ENCODE results near the gene ARHGAP27. TPM values are rescaled to one million over a fixed set of nuclear protein-coding genes. Genes with fewer than 3 reads are reported as not detected.
"Not testable (repeated sequence)": the region's sequence is repeated elsewhere in the genome, so short reads cannot be mapped to it uniquely, and the experiment has no call there.

The ARHGAP27 gene
- polyA plus RNA-seq, 1 donor (not counting 4 experiments of a cell fraction or from before 2014, with no cell fraction given): 14.4 TPM

DNA sequence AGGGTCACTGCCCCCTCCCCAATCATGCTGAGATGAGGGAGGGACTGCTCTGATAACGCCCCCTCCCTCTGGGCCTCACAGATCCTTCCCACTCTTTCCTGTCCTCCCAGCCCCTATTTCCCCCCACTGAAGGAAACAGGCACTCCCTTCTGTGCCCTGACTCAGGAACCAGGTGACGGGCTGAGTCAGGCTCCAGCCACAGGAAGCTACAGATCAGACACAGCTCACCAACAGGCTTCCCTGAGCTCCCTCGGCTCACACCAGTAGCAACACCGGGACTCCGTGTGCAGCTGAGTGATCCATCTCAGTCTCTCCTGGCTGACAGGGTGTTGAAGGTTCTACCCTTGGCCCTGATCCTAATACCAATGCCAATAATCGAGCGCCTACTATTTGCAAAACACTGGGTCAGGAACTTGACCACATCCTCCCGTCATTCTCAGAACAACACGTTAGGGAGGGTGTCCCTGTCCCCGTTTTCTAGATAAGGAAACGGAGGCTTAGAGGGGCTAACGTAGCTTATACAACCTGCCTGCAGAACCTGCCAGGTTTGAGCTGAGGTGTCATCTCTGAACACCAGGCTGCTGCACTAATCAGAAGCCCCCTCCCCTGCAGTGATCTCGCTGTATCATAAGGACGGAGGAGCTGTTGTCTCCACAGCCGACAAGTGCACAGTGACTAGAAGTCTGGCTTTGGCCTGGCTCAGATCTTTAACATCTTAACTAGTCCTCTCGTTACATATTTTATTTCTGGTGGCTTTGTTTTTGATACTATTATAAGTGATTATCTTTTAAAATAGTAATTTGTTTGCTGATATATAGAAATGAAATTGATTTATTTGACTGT, 13.5 kb upstream of the ARHGAP27 start:
- DNase-seq (ENCODE audit: low read depth, low spot score); H4K20me1 ChIP-seq (ENCODE audit: control insufficient read depth, extremely low read depth, insufficient read depth, low read length); dilution Hi-C loops (cut with MboI; ENCODE audit: extremely low pct_ligation_motif_present, low sequenced_read_pairs); H2AFZ ChIP-seq (ENCODE audit: control insufficient read depth, low read length); H3K79me2 ChIP-seq (ENCODE audit: control insufficient read depth, insufficient read depth, low read length); H3K4me3 ChIP-seq (ENCODE audit: control insufficient read depth in 2 of 3, extremely low read depth in 1 of 3, insufficient read depth in 2 of 3, low read depth in 1 of 3, low read length in 3 of 3); H3K9me3 ChIP-seq (ENCODE audit: control insufficient read depth, low read depth, low read length); H3K27me3 ChIP-seq (ENCODE audit: control insufficient read depth, extremely low read depth, insufficient read depth, low read length); H3K36me3 ChIP-seq (ENCODE audit: control insufficient read depth in 2 of 2, extremely low read depth in 1 of 2, insufficient read depth in 2 of 2, low read length in 2 of 2); H3K9me1 ChIP-seq (ENCODE audit: control insufficient read depth, extremely low read depth, insufficient read depth, low read length): not testable (repeated sequence)
- peak; percentile 98 for FAIRE-seq
- Histone ChIP-seq H3K4me2 (ENCODE audit: control insufficient read depth, extremely low read depth, insufficient read depth, low read depth, low read length) (peak overlapping the region; percentile 57), H3K4me1 (ENCODE audit: control insufficient read depth, extremely low read depth, insufficient read depth, low read length) (peaks cover 33% of the 10 kb centered on the region), H3K9ac (ENCODE audit: control insufficient read depth, extremely low read depth, insufficient read depth, low read length) (peak overlapping the region; percentile 51), H3K27ac (ENCODE audit: control insufficient read depth, insufficient read depth, low read length) (peak overlapping the region; percentile 81)

DNA sequence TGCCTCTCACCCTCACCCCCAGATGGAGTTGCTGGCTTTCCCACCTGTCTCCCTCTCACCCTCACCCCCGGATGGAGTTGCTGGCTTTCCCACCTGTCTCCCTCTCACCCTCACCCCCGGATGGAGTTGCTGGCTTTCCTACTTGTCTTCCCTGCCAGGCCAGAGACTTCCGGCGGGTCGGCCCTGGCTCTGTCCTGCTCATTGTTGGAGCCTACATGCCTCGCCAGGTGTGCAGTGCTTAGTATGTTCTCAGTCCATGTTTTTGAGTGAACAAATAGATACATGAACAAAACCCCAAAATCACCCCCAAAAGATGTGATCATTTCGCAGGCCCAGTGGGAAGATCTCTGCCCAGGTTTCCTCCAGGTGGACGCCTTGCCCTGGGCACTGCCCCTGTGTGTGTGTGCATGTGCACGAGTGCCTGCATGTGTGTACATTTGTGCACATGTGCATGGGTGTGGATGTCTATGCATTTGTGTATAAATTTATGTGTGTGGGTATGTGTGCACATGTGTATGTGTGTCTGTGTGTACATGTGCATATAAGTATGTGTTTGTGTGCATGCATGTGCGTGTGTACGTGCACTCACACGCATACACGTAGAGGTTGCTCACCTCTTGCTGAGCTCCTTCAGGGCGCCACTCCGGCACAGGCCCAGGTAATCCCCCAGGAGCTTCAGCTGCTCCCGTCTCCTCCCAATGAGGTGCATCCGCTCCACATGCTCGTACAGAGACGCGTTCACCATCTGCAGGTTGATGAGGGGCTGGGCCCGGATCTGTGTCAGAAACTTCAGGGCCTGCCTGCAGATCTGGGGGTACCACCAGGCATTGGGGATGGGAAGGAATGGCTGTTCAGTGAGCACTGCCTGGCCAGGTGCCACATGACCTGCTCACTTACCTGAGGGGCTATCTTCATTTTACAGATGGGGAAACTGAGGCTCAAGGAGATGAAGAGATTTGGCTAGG, 12.5 kb upstream of the ARHGAP27 start:
- H3K9me3 ChIP-seq (ENCODE audit: control insufficient read depth, low read depth, low read length); H3K27me3 ChIP-seq (ENCODE audit: control insufficient read depth, extremely low read depth, insufficient read depth, low read length); FAIRE-seq; H3K4me3 ChIP-seq (ENCODE audit: control insufficient read depth in 2 of 3, extremely low read depth in 1 of 3, insufficient read depth in 2 of 3, low read depth in 1 of 3, low read length in 3 of 3); H4K20me1 ChIP-seq (ENCODE audit: control insufficient read depth, extremely low read depth, insufficient read depth, low read length); H3K79me2 ChIP-seq (ENCODE audit: control insufficient read depth, insufficient read depth, low read length); H3K4me2 ChIP-seq (ENCODE audit: control insufficient read depth, extremely low read depth, insufficient read depth, low read depth, low read length); H3K9me1 ChIP-seq (ENCODE audit: control insufficient read depth, extremely low read depth, insufficient read depth, low read length); H2AFZ ChIP-seq (ENCODE audit: control insufficient read depth, low read length); H3K36me3 ChIP-seq (ENCODE audit: control insufficient read depth in 2 of 2, extremely low read depth in 1 of 2, insufficient read depth in 2 of 2, low read length in 2 of 2); dilution Hi-C loops (cut with MboI; ENCODE audit: extremely low pct_ligation_motif_present, low sequenced_read_pairs); DNase-seq (ENCODE audit: low read depth, low spot score): not testable (repeated sequence)
- peak overlapping the region; percentile 81 for H3K27ac ChIP-seq (ENCODE audit: control insufficient read depth, insufficient read depth, low read length)
- peaks cover 42% of the 10 kb centered on the region for H3K4me1 ChIP-seq (ENCODE audit: control insufficient read depth, extremely low read depth, insufficient read depth, low read length)
- H3K9ac ChIP-seq (ENCODE audit: control insufficient read depth, extremely low read depth, insufficient read depth, low read length): peak overlapping the region; percentile 51

DNA sequence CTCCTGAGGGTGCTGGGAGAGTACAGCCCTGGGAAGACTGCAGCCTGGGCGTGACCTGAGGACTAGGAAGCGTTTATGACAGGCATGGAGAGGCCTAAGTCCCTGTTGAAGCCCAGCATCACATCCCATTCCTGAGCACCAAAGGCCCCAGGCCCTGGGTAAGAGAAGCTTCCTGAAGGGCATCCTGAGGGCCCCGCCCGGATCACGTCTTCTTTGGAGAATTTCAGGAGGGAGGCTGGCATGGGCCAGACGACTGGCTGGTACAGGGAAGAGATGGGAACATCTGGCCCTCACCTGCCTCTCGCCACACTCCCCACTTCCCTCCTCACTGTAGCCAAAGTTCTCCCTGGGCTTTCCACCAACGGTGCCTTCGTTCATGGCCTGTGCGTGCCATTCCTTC, 11.6 kb upstream of the ARHGAP27 start:
- dilution Hi-C loops (cut with MboI; ENCODE audit: extremely low pct_ligation_motif_present, low sequenced_read_pairs): not testable (repeated sequence)

DNA sequence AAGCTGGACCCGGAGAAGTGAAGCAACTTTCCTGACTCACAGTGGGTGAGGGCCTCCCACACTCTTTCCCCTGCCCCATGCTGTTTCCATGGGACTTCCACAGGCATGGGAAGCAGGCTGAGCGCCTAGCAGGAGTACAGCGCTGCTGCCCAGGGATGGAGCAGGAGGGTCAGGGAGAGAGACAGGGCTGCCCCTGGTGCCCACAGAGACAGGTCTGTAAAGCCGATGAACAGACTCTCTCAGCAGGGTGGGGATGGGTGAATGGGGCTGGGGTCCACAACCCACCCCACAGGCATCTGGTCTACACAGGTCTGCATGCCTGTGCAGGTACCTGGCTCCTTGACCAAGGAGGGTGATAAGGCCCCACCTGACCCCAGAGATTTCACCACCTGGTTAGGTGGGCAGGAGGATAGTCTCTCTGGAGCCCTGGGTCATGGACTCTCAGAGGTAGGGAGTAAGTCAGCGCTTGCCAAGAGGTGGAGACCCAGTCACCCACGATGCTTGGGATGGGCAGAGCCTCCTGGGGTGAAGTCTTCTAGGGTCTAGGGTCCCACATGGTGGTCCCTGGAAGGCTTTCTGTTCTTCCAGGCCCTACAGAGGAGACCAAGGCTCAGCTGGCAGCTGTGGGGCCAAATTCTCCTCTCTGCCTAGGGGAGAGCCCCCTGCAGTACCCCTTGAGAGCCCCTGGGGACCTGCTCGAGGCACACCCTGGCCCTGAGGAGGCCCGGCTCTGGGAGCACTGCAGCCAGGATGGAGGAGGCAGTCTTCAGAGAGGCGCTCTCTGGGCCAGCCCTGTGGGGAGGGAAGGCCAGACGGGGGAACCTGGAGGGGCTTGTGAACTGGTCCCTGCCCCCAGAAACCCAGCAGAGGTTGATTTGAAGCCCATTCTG, 10.9 kb upstream of the ARHGAP27 start:
- H3K79me2 ChIP-seq (ENCODE audit: control insufficient read depth, insufficient read depth, low read length); H4K20me1 ChIP-seq (ENCODE audit: control insufficient read depth, extremely low read depth, insufficient read depth, low read length); H2AFZ ChIP-seq (ENCODE audit: control insufficient read depth, low read length); H3K9me3 ChIP-seq (ENCODE audit: control insufficient read depth, low read depth, low read length); H3K36me3 ChIP-seq (ENCODE audit: control insufficient read depth in 2 of 2, extremely low read depth in 1 of 2, insufficient read depth in 2 of 2, low read length in 2 of 2); H3K27ac ChIP-seq (ENCODE audit: control insufficient read depth, insufficient read depth, low read length); H3K4me2 ChIP-seq (ENCODE audit: control insufficient read depth, extremely low read depth, insufficient read depth, low read depth, low read length); DNase-seq (ENCODE audit: low read depth, low spot score); FAIRE-seq; H3K27me3 ChIP-seq (ENCODE audit: control insufficient read depth, extremely low read depth, insufficient read depth, low read length); H3K4me3 ChIP-seq (ENCODE audit: control insufficient read depth in 2 of 3, extremely low read depth in 1 of 3, insufficient read depth in 2 of 3, low read depth in 1 of 3, low read length in 3 of 3); H3K9me1 ChIP-seq (ENCODE audit: control insufficient read depth, extremely low read depth, insufficient read depth, low read length); H3K9ac ChIP-seq (ENCODE audit: control insufficient read depth, extremely low read depth, insufficient read depth, low read length); dilution Hi-C loops (cut with MboI; ENCODE audit: extremely low pct_ligation_motif_present, low sequenced_read_pairs): not testable (repeated sequence)
- H3K4me1 ChIP-seq (ENCODE audit: control insufficient read depth, extremely low read depth, insufficient read depth, low read length): peaks cover 57% of the 10 kb centered on the region

More for the DNA sequence above, 11.6 kb upstream of the ARHGAP27 start:
- not testable (repeated sequence) for H2AFZ ChIP-seq (ENCODE audit: control insufficient read depth, low read length); H4K20me1 ChIP-seq (ENCODE audit: control insufficient read depth, extremely low read depth, insufficient read depth, low read length); H3K4me2 ChIP-seq (ENCODE audit: control insufficient read depth, extremely low read depth, insufficient read depth, low read depth, low read length); FAIRE-seq; H3K36me3 ChIP-seq (ENCODE audit: control insufficient read depth in 2 of 2, extremely low read depth in 1 of 2, insufficient read depth in 2 of 2, low read length in 2 of 2); H3K4me3 ChIP-seq (ENCODE audit: control insufficient read depth in 2 of 3, extremely low read depth in 1 of 3, insufficient read depth in 2 of 3, low read depth in 1 of 3, low read length in 3 of 3); H3K9me3 ChIP-seq (ENCODE audit: control insufficient read depth, low read depth, low read length); H3K27ac ChIP-seq (ENCODE audit: control insufficient read depth, insufficient read depth, low read length); H3K79me2 ChIP-seq (ENCODE audit: control insufficient read depth, insufficient read depth, low read length); H3K27me3 ChIP-seq (ENCODE audit: control insufficient read depth, extremely low read depth, insufficient read depth, low read length); DNase-seq (ENCODE audit: low read depth, low spot score); H3K9me1 ChIP-seq (ENCODE audit: control insufficient read depth, extremely low read depth, insufficient read depth, low read length); H3K9ac ChIP-seq (ENCODE audit: control insufficient read depth, extremely low read depth, insufficient read depth, low read length)
- H3K4me1 ChIP-seq (ENCODE audit: control insufficient read depth, extremely low read depth, insufficient read depth, low read length): peaks cover 51% of the 10 kb centered on the region
